Activated CD4-positive, alpha-beta memory T cell treated with anti-CD3 and anti-CD28 coated beads for 36 hours (primary cell): Measurements from ENCODE around the gene DNAI2. TPM values are rescaled to one million over a fixed set of nuclear protein-coding genes. Genes with fewer than 3 reads are reported as not detected.
"Not testable (repeated sequence)": the region's sequence is repeated elsewhere in the genome, so short reads cannot be mapped to it uniquely, and the experiment has no call there.

Source experiments
- CTCF ChIA-PET: fragments of 350-600 bp; sonication (Branson Sonifier 250); formaldehyde crosslinking; loops from one replicate; lab custom pipeline; 2021; ENCODE audit warnings: antibody characterized with exemption, inconsistent platforms; lab: Charles Lee
- POLR2A ChIA-PET: fragments of 350-600 bp; sonication (Branson Sonifier 250); formaldehyde crosslinking; loops from one replicate; lab custom pipeline; 2021; ENCODE audit warnings: antibody characterized with exemption; lab: Charles Lee
- DNase-seq: peaks from one replicate; pipeline ENCODE4 v3.0.0-alpha.2; 2020
- H3K27ac Mint-ChIP-seq: one replicate; pipeline ENCODE4 v1.8.0; 2021; ENCODE audit warnings: mixed read lengths
- H3K27me3 Mint-ChIP-seq: one replicate; pipeline ENCODE4 v1.8.0; 2021; ENCODE audit warnings: mixed read lengths
- H3K36me3 Mint-ChIP-seq: one replicate; pipeline ENCODE4 v1.8.0; 2021; ENCODE audit warnings: mixed read lengths
- H3K4me1 Mint-ChIP-seq: one replicate; pipeline ENCODE4 v1.8.0; 2021; ENCODE audit warnings: low read depth, mixed read lengths
- H3K4me3 Mint-ChIP-seq: one replicate; pipeline ENCODE4 v1.8.0; 2021; ENCODE audit warnings: mild to moderate bottlenecking, mixed read lengths
- H3K9me3 Mint-ChIP-seq: one replicate; pipeline ENCODE4 v1.8.0; 2021; ENCODE audit warnings: mixed read lengths
- intact Hi-C: fragments of 100-400 bp; cut with micrococcal nuclease; formaldehyde crosslinking; loops from one replicate; pipeline ENCODE4 v1.15.1; 2023
- total RNA-seq, 2 experiments: library from RNA; stranded (reverse); gene quantifications; one replicate each; pipeline ENCODE4 v1.2.3, GENCODE V29; 2021

Gene DNAI2
- total RNA-seq, 2 experiments from 2014 or later, result 1.6 to 1.7 TPM

DNA sequence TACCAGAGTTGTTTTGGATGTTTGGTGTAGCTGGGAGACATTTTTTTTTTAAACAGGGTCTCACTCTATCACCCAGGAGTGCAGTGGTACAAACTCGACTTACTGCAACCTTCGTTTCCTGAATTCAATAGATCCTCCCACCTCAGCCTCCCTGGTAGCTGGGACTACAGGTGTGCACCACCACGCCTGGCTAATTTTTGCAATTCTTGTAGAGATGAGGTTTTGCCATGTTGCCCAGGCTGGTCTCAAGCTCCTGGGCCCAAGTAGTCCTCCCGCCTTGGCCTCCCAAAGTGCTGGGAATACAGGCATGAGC, 8.2 kb downstream of the DNAI2 start:
- H3K36me3 Mint-ChIP-seq, H3K9me3 Mint-ChIP-seq, H3K27me3 Mint-ChIP-seq, DNase-seq: not testable (repeated sequence)
- intact Hi-C loops, result loop anchor here (1.0 to 10.0 kb wide), 5 partner anchors 17 to 1057 kb away; partner anchors contain the start of gene NHERF1
- Mint-ChIP-seq H3K4me1 (peaks cover 68% of the 10 kb centered on the region), H3K27ac (peak overlapping the region; percentile 96), H3K4me3 (peak overlapping the region; percentile 29)
- POLR2A ChIA-PET, result interaction anchor here (0.6 kb wide), 1 partner anchor 78 kb away, joined by 3 read pairs; no protein-coding TSS in a partner anchor
- CTCF ChIA-PET, result interaction anchor here (1.1 to 4.6 kb wide), 4 partner anchors 13 to 86 kb away, joined by 4 to 32 read pairs (median 6); partner anchors contain the start of gene GPR142

DNA sequence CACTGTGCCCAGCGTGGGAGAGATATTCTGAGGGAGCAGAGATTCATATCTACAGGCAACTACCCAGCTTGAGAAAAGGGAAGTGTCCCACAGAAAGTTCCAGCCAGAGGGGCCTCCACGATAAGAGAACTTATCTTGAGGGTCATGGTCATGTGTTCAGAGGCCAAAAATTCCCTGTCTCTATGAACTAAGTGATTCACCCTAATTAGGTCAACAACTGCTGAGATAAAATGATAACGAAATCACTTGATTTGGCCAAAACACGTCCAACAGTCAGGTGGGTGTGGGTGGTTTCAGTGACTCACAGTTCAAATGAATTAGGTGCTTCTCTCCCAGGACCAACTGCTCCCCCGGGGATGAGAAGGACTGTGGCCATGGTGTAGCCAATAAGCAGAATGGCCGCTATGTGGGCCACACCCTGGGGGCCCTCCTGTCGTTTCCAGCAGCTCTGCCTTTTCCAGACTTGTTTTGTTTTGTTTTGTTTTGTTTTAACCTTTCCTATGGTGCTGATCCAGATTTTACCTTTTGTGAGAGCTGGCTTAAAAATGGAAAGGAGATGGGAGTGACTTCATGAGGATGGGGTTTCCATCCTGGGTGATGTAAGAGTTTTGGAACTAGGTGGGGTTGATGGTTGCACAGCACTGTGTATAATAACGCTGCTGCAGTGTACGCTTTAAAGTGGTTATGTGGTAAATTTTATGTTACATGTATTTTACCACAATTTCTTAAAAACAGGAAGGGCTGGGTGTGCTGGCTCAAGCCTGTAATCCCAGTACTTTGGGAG, 8.7 kb downstream of the DNAI2 start:
- no peaks in the 10 kb centered on the region for H3K27me3 Mint-ChIP-seq
- peak overlapping the region; percentile 36 for H3K4me3 Mint-ChIP-seq
- intact Hi-C loops, result loop anchor here (1.0 to 10.0 kb wide), 5 partner anchors 16 to 1058 kb away; partner anchors contain the start of gene NHERF1
- H3K9me3 Mint-ChIP-seq, result peaks cover 3% of the 10 kb centered on the region
- POLR2A ChIA-PET, result interaction anchor here (0.6 to 1.4 kb wide), 2 partner anchors 78 to 181 kb away, joined by 3 read pairs; no protein-coding TSS in a partner anchor
- H3K27ac Mint-ChIP-seq, result peak overlapping the region; percentile 96
- CTCF ChIA-PET, result interaction anchor here (1.1 to 4.6 kb wide), 4 partner anchors 13 to 85 kb away, joined by 4 to 32 read pairs (median 6); partner anchors contain the start of gene GPR142
- peaks cover 4% of the 10 kb centered on the region for H3K36me3 Mint-ChIP-seq
- peak; percentile 86 for DNase-seq
- H3K4me1 Mint-ChIP-seq, result peaks cover 71% of the 10 kb centered on the region

DNA sequence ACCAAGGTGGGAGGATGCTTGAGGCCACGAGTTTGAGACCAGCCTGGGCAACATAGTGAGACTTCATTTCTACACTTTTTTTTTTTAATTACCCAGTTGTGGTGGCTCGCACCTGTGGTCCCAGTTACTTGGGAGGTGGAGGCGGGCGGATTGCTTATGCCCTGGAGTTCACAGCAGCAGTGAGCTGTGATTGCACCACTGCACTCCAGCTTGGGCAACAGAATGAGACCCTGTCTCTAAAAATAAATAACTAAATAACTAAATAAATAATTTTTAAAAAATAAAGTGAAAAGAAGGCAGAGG, 9.3 kb downstream of the DNAI2 start:
- Mint-ChIP-seq H3K4me1 (peaks cover 71% of the 10 kb centered on the region), H3K9me3 (peaks cover 3% of the 10 kb centered on the region), H3K4me3 (no peak overlapping the region), H3K27ac (peak overlapping the region; percentile 96), H3K36me3 (peaks cover 4% of the 10 kb centered on the region), H3K27me3 (no peaks in the 10 kb centered on the region)
- DNase-seq, result no peak
- POLR2A ChIA-PET, result interaction anchor here (1.4 kb wide), 1 partner anchor 181 kb away, joined by 3 read pairs; no protein-coding TSS in a partner anchor
- intact Hi-C loops, result loop anchor here (2.0 to 10.0 kb wide), 4 partner anchors 15 to 1059 kb away; partner anchors contain the start of gene NHERF1
- CTCF ChIA-PET, result interaction anchor here (1.4 to 4.6 kb wide), 3 partner anchors 12 to 85 kb away, joined by 5 to 32 read pairs (median 6); partner anchors contain the start of gene GPR142

DNA sequence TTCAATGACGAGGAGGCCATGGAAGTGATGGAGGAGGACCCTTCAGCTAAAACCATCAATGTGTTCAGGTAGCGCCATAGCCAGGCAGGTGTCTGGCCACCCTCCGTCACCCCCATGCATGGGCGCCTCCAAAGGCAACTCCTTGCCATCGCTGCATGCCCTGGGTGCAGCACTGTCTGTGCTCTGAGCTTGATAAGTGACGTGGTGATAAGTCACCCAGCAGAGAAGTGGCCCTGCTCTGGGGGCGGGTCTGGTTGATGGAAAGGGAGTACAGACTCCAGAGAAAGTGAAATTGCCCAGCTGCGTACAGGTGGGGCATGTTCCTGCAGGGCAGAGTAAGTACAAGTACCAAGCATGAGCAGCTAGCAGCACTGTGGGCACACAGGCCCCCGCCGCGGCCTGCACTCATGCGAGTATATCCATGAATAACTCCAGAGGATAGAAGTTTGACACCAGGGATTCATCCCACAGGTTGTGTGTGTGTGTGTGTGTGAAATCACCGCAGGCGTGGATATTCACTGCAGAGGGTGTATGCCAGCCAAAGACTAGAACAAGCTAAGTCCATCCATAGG, 13.1 kb downstream of the DNAI2 start:
- Mint-ChIP-seq H3K9me3 (peaks cover 3% of the 10 kb centered on the region), H3K27ac (no peak overlapping the region), H3K36me3 (peaks cover 4% of the 10 kb centered on the region), H3K4me3 (no peak overlapping the region), H3K4me1 (peaks cover 62% of the 10 kb centered on the region), H3K27me3 (no peaks in the 10 kb centered on the region)
- POLR2A ChIA-PET, result interaction anchor here (1.8 kb wide), 1 partner anchor 84 kb away, joined by 3 read pairs; the partner anchor contains the start of gene RPL38
- intact Hi-C loops, result loop anchor here (10.0 kb wide), 1 partner anchor 1062 kb away; no protein-coding TSS in a partner anchor
- CTCF ChIA-PET, result interaction anchor here (0.5 to 1.8 kb wide), 3 partner anchors 9 to 74 kb away, joined by 3 to 6 read pairs (median 3); no protein-coding TSS in a partner anchor
- DNase-seq, result no peak

DNA sequence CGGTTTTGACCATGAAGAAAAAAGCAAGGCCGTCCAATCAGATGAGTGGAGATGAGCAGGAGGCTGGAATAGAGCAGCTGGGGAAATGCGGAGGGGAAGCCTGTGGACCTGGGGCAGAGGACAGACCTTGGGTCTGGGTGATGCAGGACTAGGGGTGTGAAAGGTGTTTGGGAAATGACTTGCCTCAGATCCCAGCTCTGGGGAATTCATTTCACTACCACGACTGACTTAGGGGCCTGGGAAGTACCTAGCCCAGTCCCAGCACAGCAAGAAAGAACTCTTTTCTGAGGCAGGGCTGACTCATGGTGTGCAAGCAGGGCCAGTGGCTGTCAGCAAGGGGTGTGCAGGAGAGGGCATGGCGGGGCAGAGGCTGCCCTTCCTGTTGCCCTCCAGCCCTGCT, 14.8 kb downstream of the DNAI2 start:
- intact Hi-C loops, result loop anchor here (10.0 kb wide), 1 partner anchor 1064 kb away; no protein-coding TSS in a partner anchor
- peaks cover 49% of the 10 kb centered on the region for H3K4me1 Mint-ChIP-seq
- H3K27ac Mint-ChIP-seq, result peak overlapping the region; percentile 85
- DNase-seq, result peak; percentile 80
- H3K4me3 Mint-ChIP-seq, result no peak overlapping the region
- no peaks in the 10 kb centered on the region for H3K9me3 Mint-ChIP-seq
- ChIA-PET CTCF (interaction anchor here (1.1 to 1.8 kb wide), 4 partner anchors 7 to 76 kb away, joined by 3 to 7 read pairs (median 4); partner anchors contain the start of gene TTYH2), POLR2A (no interaction called here)
- H3K36me3 Mint-ChIP-seq, result no peaks in the 10 kb centered on the region
- no peaks in the 10 kb centered on the region for H3K27me3 Mint-ChIP-seq

DNA sequence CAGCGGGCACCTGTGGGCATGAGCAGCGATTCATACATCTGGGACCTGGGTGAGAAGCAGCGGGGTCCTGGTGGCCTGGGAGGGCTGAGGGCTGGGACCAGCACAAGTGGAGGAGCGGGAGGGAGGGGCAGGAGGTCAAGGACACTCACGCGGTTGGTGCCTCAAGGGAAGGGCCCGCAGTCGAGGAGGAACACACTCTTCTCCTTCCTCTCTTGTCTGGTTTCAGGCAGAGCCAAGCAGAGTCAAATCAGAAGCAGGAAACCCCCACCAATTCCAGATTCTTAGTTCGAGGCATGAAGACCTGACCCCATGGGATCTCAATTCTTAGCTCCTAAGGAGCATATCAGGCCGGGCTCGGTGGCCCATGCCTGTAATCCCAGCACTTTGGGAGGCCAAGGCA, 15.7 kb downstream of the DNAI2 start:
- DNase-seq, result peak; percentile 21
- Mint-ChIP-seq H3K36me3 (no peaks in the 10 kb centered on the region), H3K4me1 (peaks cover 45% of the 10 kb centered on the region), H3K4me3 (no peak overlapping the region), H3K9me3 (no peaks in the 10 kb centered on the region), H3K27me3 (no peaks in the 10 kb centered on the region), H3K27ac (peak overlapping the region; percentile 84)
- POLR2A ChIA-PET, result no interaction called here
- CTCF ChIA-PET, result no interaction called here
- intact Hi-C loops, result loop anchor here (10.0 kb wide), 1 partner anchor 1065 kb away; no protein-coding TSS in a partner anchor

DNA sequence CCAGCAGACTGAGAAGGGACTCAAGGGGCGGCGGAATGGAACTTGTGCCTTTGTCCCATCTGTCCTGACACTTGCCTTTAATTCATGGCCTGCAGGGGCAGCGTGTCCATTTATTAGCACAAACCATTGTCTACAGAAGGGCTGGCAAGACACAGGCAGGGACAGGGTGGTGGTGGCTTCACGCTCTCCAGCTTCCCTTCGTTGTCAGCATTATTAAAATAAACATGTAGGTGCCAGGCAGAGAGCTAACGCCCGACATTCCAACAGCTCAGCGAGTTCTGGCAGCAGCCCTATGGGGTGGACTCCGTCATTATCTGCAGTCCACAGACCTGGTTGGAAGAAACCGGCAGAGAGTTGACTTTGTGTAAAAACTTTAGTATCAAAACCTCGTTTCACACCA, 16.3 kb downstream of the DNAI2 start:
- H3K4me3 Mint-ChIP-seq, result no peak overlapping the region
- intact Hi-C loops, result no loop called here
- POLR2A ChIA-PET, result no interaction called here
- no peaks in the 10 kb centered on the region for H3K36me3 Mint-ChIP-seq
- H3K4me1 Mint-ChIP-seq, result peaks cover 40% of the 10 kb centered on the region
- no peak for DNase-seq
- no peak overlapping the region for H3K27ac Mint-ChIP-seq
- H3K27me3 Mint-ChIP-seq, result no peaks in the 10 kb centered on the region
- no peaks in the 10 kb centered on the region for H3K9me3 Mint-ChIP-seq
- CTCF ChIA-PET, result no interaction called here

DNA sequence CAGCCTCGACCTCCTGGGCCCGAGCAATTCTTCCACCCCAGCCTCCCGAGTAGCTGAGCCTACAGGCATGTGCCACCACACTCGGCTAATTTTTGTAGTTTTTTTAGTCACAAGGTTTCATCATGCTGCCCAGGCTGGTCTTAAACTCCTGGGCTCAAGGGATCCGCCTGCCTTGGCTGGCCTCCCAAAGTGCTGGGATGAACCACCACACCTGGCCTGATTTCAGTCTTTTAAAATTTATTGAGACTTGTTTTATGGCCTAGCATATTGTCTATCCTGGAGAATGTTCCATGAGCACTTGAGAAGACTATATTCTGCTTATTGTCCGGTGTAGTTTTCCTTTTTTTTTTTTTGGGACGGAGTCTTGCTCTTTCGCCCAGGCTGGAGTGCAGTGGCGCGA, 18.5 kb downstream of the DNAI2 start:
- Mint-ChIP-seq H3K4me1 (peaks cover 43% of the 10 kb centered on the region), H3K9me3 (no peaks in the 10 kb centered on the region), H3K4me3 (no peak overlapping the region), H3K27ac (no peak overlapping the region), H3K36me3 (no peaks in the 10 kb centered on the region), H3K27me3 (no peaks in the 10 kb centered on the region)
- POLR2A ChIA-PET, result no interaction called here
- no peak for DNase-seq
- intact Hi-C loops, result no loop called here
- CTCF ChIA-PET, result interaction anchor here (1.9 kb wide), 1 partner anchor 8 kb away, joined by 8 read pairs; no protein-coding TSS in a partner anchor

DNA sequence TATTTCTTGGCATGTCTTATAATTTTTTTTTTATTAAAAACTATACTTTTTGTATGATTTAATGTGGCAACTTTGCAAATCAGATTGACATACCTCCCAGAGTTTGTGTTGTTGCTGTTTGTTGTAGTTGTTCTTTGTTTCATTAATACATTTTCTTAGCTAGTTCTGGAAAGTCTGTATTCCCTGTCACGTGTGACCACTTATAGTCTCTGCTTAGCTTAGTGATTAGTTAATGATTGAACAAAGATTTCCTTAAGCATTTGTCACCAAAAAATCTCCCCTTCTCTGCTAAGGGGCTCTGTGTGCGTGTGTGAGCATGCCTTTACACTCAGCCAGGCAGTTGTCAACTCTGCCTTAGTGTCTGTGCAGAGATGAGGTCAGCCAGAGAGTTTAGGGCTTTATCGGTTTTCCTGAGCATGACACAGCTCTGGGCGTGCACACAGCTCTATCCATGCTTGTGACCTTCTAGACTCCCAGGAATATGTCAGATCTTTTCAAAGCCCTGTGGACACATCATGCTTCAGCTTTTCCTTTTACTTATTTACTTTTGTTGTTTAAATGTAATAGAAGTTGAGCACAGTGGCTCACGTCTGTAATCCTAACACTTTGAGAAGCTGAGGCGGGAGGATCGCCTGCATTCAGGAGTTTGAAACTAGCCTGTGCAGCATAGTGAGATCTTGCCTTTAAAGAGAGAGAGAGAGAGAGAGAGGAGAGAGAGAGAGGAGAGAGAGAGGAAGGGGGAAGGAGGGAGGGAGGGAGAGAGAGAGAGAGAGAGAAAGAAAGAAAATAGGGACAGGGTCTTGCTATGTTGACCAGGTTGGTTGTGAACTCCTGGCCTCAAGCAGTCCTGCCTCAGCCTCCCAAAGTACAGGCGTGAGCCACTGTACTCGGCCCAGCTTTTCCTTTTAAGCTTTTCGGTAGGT, 21.9 kb downstream of the DNAI2 start:
- Mint-ChIP-seq H3K9me3 (no peaks in the 10 kb centered on the region), H3K36me3 (no peaks in the 10 kb centered on the region), H3K27me3 (no peaks in the 10 kb centered on the region), H3K4me3 (no peak overlapping the region), H3K4me1 (peaks cover 23% of the 10 kb centered on the region), H3K27ac (no peak overlapping the region)
- ChIA-PET CTCF (interaction anchor here (0.9 to 4.2 kb wide), 19 partner anchors 8 to 96 kb away, joined by 3 to 37 read pairs (median 4); partner anchors contain the start of genes BTBD17, RPL38 and TTYH2), POLR2A (interaction anchor here (0.9 kb wide), 1 partner anchor 14 kb away, joined by 3 read pairs; no protein-coding TSS in a partner anchor)
- no peak for DNase-seq
- intact Hi-C loops, result loop anchor here (1.0 kb wide), 1 partner anchor 86 kb away; no protein-coding TSS in a partner anchor

DNA sequence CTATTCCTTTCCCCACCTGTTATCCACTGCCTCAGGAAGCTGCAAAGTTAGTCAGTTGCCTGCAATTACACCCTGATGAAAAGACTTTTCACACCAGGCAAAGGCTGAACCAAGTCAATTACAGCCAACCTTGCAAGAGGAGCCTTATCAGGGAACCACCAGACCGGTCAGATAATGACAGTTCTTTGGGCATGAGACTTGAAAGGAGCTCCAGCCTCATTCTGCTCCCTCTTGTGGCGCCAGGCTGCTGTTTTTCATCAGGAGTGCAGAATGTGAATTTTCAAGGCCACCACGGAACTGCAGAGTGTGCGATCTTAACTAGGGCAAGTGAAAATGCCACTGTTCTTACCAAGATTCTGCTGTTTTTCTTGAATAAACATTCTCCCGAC, 22.5 kb downstream of the DNAI2 start:
- no peaks in the 10 kb centered on the region for H3K9me3 Mint-ChIP-seq
- H3K27me3 Mint-ChIP-seq, result no peaks in the 10 kb centered on the region
- H3K36me3 Mint-ChIP-seq, result no peaks in the 10 kb centered on the region
- POLR2A ChIA-PET, result interaction anchor here (0.9 kb wide), 1 partner anchor 15 kb away, joined by 3 read pairs; no protein-coding TSS in a partner anchor
- CTCF ChIA-PET, result interaction anchor here (0.9 to 4.2 kb wide), 18 partner anchors 9 to 97 kb away, joined by 3 to 37 read pairs (median 4); partner anchors contain the start of genes BTBD17, RPL38 and TTYH2
- H3K27ac Mint-ChIP-seq, result no peak overlapping the region
- DNase-seq, result peak; percentile 73
- no peak overlapping the region for H3K4me3 Mint-ChIP-seq
- intact Hi-C loops, result loop anchor here (1.0 kb wide), 1 partner anchor 86 kb away; no protein-coding TSS in a partner anchor
- peaks cover 28% of the 10 kb centered on the region for H3K4me1 Mint-ChIP-seq
